Jurkat, Clone E6-1 (cell line): ENCODE results near the gene NOL3.

ENCODE experiments used
- DNase-seq: peaks from one replicate; pipeline ENCODE4 v3.0.0-alpha.2; 2011; ENCODE audit warnings: low read depth, low spot score
- H3K4me3 ChIP-seq: 2 replicates; pipeline ENCODE4 v1.5.1; 2011; ENCODE audit warnings: mild to moderate bottlenecking, low read length, control low read depth, moderate library complexity

Gene NOL3

DNA sequence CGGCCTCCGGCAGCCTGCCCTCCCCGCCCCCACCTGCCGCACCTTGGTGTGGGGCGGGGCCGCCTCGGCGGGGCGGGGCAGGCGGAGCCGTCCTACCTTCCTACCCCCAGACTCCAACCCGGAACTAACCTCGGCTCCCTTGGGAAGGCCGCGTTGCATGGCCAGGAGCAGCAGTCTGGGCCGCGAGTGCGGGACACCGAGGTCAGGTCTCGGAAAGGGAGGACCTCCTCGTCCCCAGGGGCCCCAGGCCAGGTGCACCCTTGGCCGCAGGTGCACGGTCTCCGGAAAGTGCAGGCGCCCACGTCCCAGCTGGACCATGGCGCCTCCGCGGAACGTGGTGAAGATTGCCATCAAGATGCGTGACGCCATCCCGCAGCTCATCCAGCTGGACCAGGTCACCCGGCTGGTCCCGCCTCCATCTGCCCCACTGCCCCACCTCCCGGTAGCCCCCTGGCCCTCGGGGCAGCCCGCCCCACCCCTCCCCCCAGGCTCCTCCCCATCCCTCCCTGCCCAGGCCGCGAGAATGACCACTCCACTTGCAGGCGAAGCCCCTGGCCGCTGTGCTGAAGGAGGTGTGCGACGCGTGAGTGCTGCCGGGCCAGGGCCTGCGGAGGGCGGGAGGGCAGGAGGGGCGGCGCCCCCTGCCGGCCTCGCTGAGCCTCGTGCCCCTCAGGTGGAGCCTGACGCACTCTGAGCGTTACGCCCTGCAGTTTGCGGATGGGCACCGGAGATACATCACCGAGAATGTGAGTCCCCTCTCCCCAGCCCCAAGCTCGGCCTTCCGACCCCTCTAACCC, 28.9 kb downstream of the NOL3 start, which contains the start of gene ELMO3:
Gene ELMO3, plus strand, starts transcription at position 121 of the 797 bp plus-strand sequence. Its CDS starts 196 bp downstream, at position 317.
- no peak for DNase-seq
- H3K4me3 ChIP-seq: no peak within 1 kb of the TSS

DNA sequence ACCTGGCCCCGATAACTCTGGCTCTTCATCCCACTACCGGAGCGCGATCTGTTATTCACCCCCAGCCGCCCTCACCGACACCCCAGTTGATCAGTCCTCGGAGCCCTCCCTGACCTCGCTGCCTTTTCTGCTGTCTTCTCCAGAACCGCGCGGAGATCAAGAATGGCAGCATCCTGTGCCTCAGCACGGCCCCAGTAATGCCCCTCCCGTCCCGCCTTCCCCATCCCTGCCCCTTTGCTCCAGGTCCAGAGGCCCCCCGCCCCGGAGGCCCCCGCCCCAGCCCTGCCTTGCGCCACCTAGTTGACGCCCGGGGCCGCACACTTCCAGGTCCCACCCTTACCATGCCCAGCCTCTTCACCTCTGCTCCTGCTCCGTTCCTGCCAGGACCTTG, 29.5 kb downstream of the NOL3 start:
- no peak for DNase-seq
- no peak overlapping the region for H3K4me3 ChIP-seq

- DNase-seq: no peak
- no peak overlapping the region for H3K4me3 ChIP-seq
Observed at GRCh38 chr16:67200491-67200890, 30.2 kb downstream of the NOL3 start.

DNA sequence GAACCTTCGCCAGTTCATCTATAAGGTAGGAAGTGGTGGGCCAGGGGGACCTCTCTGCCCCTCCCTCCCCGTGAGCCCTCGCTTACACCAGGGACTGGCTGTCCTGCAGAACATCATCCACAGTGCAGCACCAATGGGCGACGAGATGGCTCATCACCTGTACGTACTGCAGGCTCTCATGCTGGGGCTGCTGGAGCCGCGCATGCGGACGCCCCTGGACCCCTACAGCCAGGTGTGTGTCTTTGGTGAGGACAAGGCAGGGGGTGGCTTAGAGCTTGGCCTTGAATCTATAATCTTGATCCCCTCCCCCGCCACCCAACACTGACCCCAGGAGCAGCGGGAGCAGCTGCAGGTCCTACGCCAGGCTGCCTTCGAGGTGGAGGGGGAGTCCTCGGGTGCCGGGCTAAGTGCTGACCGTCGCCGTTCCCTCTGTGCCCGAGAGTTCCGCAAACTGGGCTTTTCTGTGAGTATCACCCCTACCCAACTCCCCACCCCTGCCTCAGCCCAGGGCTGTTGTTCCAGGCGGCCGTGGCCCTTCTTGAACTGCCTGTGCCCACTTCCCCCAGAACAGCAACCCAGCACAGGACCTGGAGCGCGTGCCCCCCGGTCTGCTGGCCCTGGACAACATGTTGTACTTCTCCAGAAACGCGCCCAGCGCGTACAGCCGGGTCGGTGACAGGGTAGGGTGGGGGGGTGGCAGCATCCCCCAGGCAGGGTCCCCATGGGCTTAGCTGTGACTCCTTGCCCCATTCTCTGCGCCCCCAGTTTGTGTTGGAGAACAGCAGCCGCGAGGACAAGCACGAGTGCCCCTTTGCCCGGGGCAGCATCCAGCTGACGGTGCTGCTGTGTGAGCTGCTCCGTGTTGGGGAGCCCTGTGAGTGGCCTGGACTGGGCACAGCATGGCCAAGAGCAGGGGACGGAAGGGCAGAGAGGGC, 31.3 kb downstream of the NOL3 start:
- no peak for DNase-seq
- no peak overlapping the region for H3K4me3 ChIP-seq

- H3K4me3 ChIP-seq: no peak overlapping the region
- DNase-seq: no peak
Observed at GRCh38 chr16:67202426-67202825, 32.1 kb downstream of the NOL3 start.

GRCh38 chr16:67202956-67203493, 32.7 kb downstream of the NOL3 start:
- no peak overlapping the region for H3K4me3 ChIP-seq
- DNase-seq: no peak

- no peak for DNase-seq
- H3K4me3 ChIP-seq: no peak overlapping the region
Observed at GRCh38 chr16:67204076-67204475, 33.7 kb downstream of the NOL3 start.

GRCh38 chr16:67206129-67206837, 35.9 kb downstream of the NOL3 start:
- no peak for DNase-seq

GRCh38 chr16:67206838-67207248, 36.5 kb downstream of the NOL3 start:
- no peak overlapping the region for H3K4me3 ChIP-seq
- DNase-seq: no peak

More at GRCh38 chr16:67206129-67206837, 35.9 kb downstream of the NOL3 start:
- no peak overlapping the region for H3K4me3 ChIP-seq

- DNase-seq: no peak
- no peak overlapping the region for H3K4me3 ChIP-seq
Observed at GRCh38 chr16:67207249-67208091, 37.1 kb downstream of the NOL3 start.

DNA sequence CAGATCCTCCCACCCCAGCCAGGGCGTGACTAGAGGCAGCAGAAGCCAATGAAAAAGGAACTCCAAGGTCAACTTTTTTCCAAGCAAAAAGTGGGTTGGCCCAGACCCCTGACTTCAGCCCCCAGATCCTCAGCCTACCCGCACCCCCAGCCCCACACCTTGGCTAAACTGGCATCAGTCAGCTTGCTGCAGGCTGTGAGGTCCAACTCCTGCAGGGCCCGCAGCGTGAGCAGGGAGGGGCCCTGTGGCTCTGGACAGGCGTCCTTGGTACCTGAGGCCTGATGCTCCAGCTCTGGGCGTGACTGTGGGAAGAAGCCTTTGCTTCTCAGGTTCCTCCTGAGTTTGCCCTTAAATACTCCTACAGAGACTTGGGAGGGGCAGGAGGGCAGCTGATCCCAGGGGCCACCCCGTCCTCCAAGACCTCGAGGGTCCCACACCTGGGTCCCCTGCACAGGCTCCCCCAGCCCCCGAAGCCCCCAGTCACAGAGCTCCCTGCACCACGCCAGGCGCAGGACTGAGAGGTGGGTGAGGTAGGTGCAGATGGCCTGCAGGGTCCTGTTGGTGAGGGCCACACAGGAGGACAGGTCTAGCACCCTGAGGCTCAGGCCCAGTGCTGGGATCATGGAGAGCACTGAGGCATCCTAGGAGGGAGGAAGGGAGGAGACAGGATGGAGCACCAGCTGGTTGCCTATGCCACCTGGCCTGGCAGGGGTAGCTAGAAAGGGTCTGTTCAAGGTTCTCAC, 38.0 kb downstream of the NOL3 start:
- DNase-seq: no peak

DNA sequence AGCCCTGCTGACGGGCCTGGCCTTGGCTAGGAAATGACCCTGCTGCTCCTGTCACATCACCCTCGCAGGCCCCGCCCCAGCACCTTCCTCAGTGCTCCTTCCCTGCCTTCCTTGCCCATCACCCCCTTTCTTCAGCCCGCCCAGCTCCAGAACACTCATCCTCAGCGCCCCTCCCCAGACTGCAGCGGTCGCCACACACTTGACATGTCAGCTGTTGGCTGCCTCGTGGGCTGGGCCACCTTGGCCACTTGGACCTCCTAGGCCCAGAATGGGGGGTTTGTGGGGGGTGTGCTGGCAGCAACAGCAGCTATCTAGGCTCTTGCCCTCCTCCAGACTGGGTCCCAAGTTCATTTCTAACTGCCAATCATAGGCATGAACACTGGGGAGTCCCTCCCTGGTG, 39.2 kb downstream of the NOL3 start:
- no peak for DNase-seq
- H3K4me3 ChIP-seq: no peak overlapping the region

More for the DNA sequence above, 38.0 kb downstream of the NOL3 start:
- no peak overlapping the region for H3K4me3 ChIP-seq

GRCh38 chr16:67210069-67210937, 40.0 kb downstream of the NOL3 start:
- DNase-seq: no peak
- H3K4me3 ChIP-seq: no peak overlapping the region

- H3K4me3 ChIP-seq: no peak overlapping the region
- no peak for DNase-seq
Observed at GRCh38 chr16:67211674-67212073, 41.3 kb downstream of the NOL3 start.

DNA sequence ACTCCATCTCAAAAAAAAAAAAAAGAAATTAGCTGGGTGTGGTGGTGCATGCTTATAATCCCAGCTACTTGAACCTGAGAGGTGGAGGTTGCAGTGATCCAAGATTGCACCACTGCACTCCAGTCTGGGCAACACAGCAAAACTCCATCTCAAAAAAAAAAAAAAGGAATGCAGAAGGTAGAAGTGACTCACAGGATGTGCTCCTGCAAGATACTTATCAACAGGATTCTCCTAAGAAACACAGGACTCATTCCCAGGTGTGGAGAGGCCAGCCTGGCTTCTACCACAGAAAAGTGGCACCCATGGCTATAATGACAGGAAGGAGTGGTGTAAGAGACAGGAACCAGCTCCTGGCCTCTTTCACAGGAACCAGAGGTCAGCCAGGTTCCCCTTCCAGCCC, 42.4 kb downstream of the NOL3 start:
- no peak overlapping the region for H3K4me3 ChIP-seq
- DNase-seq: no peak

- no peak for DNase-seq
- H3K4me3 ChIP-seq: no peak overlapping the region
Observed at GRCh38 chr16:67213197-67214019, 43.1 kb downstream of the NOL3 start.
